ENCODE results near the gene SENP6.
A peak's percentile ranks its signal among the peaks of the same experiment; 100 is the strongest.
"Not testable (repeated sequence)": the region's sequence is repeated elsewhere in the genome, so short reads cannot be mapped to it uniquely, and the experiment has no call there.

The SENP6 gene

GRCh38 chr6:75608956-75609533, 7.4 kb downstream of the SENP6 start:
- peak; percentile 83 for DNase-seq

- DNase-seq = no peak
These were observed 8.2 kb downstream of the SENP6 start for GRCh38 chr6:75609639-75610590.

GRCh38 chr6:75611011-75611701, 9.5 kb downstream of the SENP6 start:
- DNase-seq = no peak

- DNase-seq = peak; percentile 59
These were observed 10.2 kb downstream of the SENP6 start for GRCh38 chr6:75611702-75612375.

GRCh38 chr6:75612434-75612833, 10.8 kb downstream of the SENP6 start:
- peak; percentile 41 for DNase-seq

GRCh38 chr6:75613056-75613501, 11.4 kb downstream of the SENP6 start:
- DNase-seq = no peak

GRCh38 chr6:75618437-75618836, 16.8 kb downstream of the SENP6 start:
- DNase-seq = no peak

- DNase-seq = peak; percentile 47
These were observed 17.7 kb downstream of the SENP6 start for GRCh38 chr6:75619230-75619899.

- DNase-seq = no peak
These were observed 19.0 kb downstream of the SENP6 start for GRCh38 chr6:75620381-75621304.

GRCh38 chr6:75621846-75622245, 20.2 kb downstream of the SENP6 start:
- DNase-seq = no peak

GRCh38 chr6:75623491-75623890, 21.8 kb downstream of the SENP6 start:
- DNase-seq = no peak

GRCh38 chr6:75624335-75624734, 22.7 kb downstream of the SENP6 start:
- DNase-seq = no peak

GRCh38 chr6:75624988-75625387, 23.3 kb downstream of the SENP6 start:
- no peak for DNase-seq

GRCh38 chr6:75626561-75626960, 24.9 kb downstream of the SENP6 start:
- DNase-seq = no peak

GRCh38 chr6:75627708-75628107, 26.0 kb downstream of the SENP6 start:
- DNase-seq = not testable (repeated sequence)

GRCh38 chr6:75631859-75632635, 30.4 kb downstream of the SENP6 start:
- no peak for DNase-seq

GRCh38 chr6:75633045-75633444, 31.4 kb downstream of the SENP6 start:
- no peak for DNase-seq

GRCh38 chr6:75642311-75642710, 40.6 kb downstream of the SENP6 start:
- DNase-seq = no peak

- no peak for DNase-seq
These were observed 41.5 kb downstream of the SENP6 start for GRCh38 chr6:75643173-75643572.

- no peak for DNase-seq
These were observed 54.8 kb downstream of the SENP6 start for GRCh38 chr6:75656479-75656878.
